GM18520 (cell line): ENCODE results near the gene PTPN14.
A peak's percentile ranks its signal among the peaks of the same experiment; 100 is the strongest.
"Not testable (repeated sequence)": the region's sequence is repeated elsewhere in the genome, so short reads cannot be mapped to it uniquely, and the experiment has no call there.

Experiments used
- ATAC-seq: cut with Tn5 transposase; IDR thresholded peaks from one replicate; pipeline ENCODE4 v1.9.1; 2021; ENCODE audit not compliant: unreplicated experiment

The PTPN14 gene

DNA sequence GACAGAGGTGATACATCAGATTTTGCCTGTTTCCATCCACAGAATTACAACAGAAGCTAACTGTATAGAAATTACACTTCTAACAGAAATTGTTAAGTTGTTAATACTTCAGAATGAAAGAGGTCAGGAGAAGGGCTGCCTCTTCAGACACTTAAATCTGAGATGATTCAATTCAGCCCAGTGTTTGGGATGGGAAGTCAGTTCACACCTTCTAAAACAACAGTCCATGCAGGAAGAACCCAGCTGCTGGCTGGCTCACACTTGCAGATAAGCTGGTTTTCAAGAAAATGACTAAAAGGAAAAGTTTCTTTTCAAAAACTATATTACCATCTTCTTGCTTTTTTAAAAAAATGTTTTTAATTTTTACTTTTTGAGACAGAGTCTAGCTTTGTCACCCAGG is 138.1 kb downstream of the PTPN14 start:
- no peak for ATAC-seq

DNA sequence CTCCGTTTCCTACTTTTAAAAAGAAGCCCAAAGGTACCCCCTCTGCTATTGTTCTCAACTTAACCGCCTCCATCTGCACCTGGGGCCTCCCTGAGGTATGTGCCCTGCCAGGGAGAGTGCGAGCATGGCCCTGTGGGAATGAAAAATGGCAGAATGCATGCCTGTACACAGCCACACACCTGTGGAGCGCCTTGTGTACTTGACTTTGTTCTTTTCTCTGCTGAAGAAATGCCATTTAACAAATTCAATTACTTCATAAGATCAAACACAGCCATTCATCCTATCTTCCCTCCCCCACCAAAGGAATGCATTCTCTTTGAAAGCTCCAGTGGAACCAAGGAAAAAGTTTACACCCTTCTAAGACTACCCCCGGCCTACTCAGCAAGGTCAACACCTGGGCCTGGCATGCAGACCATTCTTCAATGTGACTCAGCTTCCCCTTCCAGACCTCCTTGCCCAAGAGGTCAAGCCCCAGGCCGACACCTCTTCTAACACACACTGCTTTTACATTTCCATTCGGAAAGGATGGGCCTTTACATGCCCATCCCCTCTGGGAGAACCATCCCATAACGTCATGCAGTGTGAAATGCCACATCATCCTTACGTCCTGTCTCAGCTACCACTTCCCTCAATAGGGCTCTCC is 146.7 kb downstream of the PTPN14 start:
- peak; percentile 7 for ATAC-seq

- peak; percentile 75 for ATAC-seq
Observed at GRCh38 chr1:214404154-214404553, 147.2 kb downstream of the PTPN14 start.

- ATAC-seq = no peak
Observed at GRCh38 chr1:214403431-214403830, 148.0 kb downstream of the PTPN14 start.

DNA sequence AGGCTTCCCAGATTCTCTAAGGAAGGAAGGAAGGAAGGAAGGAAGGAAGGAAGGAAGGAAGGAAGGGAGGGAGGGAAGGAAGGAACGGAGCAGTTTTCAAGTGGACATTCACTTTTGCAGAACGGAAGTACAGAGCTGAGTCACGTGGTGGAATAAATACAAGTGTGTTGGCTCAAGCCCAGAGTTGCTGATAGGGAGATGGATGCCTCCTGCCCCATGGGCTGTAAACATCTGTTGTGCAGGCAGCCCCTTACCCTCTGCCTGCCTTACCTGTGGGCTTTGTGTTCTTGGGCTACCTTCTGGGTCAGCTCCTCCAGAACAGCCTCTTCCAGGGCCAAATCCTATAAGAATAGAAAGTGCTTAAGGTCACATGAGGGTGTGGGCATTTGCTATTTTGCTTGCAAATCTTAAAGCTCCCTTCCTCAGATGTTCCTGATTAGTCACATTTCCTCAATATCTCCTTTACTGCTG is 148.8 kb downstream of the PTPN14 start:
- ATAC-seq = no peak

- no peak for ATAC-seq
Observed at GRCh38 chr1:214401666-214402065, 149.7 kb downstream of the PTPN14 start.

DNA sequence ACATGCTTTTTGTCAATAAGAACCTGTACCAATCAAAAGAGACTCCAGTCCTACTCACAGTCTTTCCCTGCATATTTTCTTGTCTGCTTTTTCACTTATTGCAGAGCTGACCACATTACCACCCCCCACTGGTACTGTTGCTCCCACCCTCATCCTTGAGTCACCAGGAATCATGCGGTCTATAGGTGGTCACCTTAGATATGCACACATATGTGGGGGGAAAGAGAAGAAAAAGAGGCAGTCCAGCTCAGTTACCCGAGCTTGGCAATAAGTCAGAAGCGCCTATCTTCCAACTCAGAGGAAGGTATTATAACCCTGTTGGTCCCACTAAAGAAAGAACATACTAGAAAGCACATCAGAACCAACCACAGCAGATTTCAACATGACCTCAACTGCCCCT is 151.3 kb downstream of the PTPN14 start:
- ATAC-seq = no peak

DNA sequence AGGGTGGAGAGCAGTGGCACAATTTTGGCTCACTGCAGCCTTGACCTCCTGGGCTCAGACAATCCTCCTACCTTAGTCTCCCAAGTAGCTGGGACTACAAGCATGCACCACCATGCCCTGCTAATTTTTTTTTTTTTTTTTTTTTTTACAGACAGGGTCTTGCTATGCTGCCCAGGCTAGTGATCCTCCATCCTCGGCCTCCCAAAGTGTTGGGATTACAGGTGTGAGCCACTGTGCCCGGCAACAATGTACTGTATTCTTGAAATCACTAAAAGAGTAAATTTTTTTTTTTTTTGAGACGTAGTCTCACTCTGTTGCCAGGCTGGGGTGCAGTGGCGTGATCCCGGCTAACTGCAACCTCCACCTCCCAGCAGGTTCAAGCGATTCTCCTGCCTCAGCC is 152.9 kb downstream of the PTPN14 start:
- ATAC-seq = no peak

DNA sequence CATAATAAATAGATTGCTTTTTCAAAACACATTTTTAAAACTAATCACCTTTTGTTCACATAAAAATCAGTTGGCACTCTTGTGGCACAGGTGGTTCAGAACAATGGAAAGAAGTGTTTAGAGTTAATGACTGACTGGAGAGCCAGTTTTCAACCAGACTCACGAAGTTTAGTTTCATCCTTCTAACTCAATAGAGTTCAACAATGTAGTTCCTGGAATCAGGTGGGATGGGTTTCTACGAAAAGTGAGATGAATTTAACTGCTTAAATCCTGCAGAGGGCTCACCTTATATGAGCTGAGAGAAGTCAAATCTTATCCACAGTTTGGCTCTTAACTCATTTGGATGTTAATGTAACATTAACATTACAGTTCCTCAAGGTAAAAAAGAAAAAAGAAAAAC is 153.9 kb downstream of the PTPN14 start:
- no peak for ATAC-seq

DNA sequence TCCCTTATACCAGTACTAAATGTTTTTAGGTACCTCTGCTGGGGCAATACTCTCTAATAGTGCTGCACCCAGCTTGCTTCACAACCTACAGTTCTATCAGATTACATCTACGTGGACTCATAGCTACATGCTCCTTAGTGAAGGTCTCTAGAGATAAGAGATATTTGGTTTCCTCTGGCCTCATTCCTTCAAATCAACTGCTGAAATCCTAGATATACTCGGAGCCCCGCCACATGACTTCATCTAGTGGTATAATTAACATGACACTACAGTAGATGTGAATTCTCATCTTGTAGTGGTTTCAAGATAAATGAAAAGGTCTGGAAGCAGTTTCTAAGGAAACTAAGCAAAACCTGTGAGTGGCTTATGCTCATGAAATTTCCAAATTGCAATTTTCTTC is 155.1 kb downstream of the PTPN14 start:
- no peak for ATAC-seq

GRCh38 chr1:214394569-214394968 is 156.8 kb downstream of the PTPN14 start:
- ATAC-seq = not testable (repeated sequence)

- no peak for ATAC-seq
Observed at GRCh38 chr1:214393086-214393485, 158.3 kb downstream of the PTPN14 start.

GRCh38 chr1:214391873-214392645 is 159.3 kb downstream of the PTPN14 start:
- no peak for ATAC-seq

DNA sequence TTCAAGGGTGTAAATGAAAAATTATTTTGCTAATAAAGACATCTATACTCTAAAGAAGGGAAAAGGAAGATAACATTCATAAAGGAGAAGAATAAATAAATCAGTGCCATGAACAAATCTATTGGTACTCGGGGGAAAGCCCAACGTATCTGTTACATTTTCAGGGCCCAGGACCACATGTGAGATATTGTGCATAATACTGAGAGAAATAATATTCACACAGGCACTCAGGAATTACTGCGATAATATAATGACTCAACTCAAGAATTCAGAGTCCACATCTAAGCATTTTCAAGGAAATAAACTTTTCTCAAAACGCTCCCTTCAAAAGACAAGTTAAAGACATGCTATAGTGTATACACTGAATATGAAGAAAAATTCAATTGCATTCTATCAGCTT is 161.7 kb downstream of the PTPN14 start:
- ATAC-seq = no peak

GRCh38 chr1:214386747-214387146 is 164.7 kb downstream of the PTPN14 start:
- ATAC-seq = no peak

DNA sequence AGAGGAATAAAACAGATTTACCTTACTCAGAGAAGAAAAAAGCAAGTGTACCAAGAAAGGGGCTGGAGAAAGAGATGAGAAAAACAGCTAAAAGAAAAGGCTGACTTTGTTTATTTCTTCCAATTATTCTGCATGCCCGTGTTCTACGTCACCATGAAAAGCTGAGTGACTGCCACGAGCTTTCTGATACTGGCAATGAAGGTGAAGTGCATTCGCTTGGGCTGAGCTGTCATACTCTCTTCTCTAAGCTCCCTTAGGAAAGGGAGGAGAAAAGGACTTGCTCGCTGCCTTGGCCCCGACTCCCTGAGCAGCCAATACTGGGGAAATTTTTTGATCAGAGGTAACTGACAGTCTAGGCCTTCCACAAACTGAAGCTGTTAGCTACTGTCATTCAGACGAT is 165.1 kb downstream of the PTPN14 start:
- ATAC-seq = no peak

DNA sequence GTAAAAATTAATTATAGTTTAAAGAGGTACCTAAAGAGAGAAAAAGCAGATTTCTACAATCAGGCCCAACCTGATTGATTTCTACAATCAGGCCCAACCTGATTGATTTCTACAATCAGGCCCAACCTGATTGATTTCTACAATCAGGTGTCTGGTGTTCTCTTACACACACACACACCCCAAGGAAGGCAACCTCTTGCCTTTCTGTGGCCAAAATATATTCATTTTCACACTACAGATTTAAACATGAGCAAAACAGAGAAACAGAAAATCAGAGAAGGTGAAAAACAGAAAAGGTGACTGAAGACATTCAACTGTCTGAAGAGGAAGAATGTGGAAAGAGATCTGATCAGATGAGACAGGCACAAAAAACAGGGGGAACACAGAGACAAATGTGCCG is 166.0 kb downstream of the PTPN14 start:
- no peak for ATAC-seq

DNA sequence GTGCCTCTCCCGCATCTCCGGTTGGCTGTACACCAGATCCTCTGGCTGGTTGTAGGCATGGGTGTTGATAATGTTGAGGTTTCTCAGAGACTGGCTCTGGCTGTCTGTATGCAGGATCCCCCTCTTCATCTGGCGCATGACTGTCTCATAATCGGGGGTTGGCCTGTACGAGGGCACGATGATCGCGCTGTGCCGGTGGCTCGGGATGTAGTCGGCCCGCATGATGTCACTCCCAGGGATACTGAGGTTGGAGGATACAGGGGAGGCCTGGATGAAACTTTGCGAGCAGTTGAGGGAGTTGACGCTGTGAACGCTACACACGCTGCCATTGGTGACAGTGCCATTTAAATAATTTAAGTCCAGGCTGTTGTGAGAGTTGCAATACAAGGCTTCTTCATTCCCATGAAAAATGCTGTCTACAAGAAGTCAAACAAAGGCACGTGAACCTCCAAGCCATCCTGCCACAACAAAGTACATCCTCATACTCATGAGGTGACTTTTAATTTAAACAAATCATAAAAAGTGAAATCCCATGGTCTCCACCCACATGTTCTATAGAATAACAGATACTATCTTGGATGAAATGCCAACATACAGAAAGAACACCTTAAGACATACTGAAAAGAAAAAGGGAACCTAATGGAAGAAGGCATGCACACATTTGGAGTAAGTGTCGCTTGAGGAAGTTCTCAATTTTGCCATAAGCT is 166.9 kb downstream of the PTPN14 start:
- ATAC-seq = no peak

GRCh38 chr1:214383381-214384372 is 167.7 kb downstream of the PTPN14 start:
- ATAC-seq = no peak

DNA sequence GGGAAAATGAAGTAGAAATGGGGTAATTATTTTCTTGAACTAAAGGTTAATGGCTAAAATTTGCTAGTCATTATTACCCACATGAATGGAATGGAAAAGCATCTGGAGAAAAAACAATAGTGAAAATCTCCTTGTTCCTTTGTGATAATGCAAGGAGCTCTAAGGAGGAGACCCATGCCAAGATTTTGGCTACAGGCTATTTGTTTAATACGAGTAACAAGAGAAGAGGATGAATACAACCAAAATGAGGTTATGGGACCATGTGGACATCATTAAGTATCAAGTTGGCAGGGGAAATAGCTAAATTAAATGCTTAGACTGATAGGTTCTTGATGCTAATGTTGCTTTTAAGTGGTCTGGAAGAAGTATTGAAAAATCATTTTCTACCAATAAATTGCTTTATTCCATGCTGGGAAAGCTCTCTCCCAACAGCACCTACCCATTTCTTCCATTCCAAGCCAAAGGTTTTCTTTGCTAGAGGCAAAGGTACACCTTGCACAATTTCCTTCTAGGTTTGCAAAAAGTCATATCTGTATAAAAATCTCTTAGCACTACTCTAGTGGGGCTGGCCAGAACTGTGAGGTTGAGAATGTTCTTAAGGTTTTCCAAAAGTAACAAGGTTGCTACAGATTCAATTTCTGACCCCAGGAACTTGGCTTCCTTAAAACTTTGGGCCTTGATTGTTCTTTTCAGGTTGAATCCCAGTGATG is 170.3 kb downstream of the PTPN14 start:
- no peak for ATAC-seq
